HG03354 (cell line): Measurements from ENCODE around the gene CDHR1.

ENCODE experiments used
- ATAC-seq: cut with Tn5 transposase; IDR thresholded peaks from one replicate; pipeline ENCODE4 v1.9.1; 2021; ENCODE audit warnings: mild to moderate bottlenecking; ENCODE audit not compliant: unreplicated experiment, poor library complexity, severe bottlenecking

Gene CDHR1

GRCh38 chr10:84221916-84222315, 27.6 kb downstream of the CDHR1 start:
- no peak for ATAC-seq

GRCh38 chr10:84224411-84225028, 30.2 kb downstream of the CDHR1 start:
- no peak for ATAC-seq

DNA sequence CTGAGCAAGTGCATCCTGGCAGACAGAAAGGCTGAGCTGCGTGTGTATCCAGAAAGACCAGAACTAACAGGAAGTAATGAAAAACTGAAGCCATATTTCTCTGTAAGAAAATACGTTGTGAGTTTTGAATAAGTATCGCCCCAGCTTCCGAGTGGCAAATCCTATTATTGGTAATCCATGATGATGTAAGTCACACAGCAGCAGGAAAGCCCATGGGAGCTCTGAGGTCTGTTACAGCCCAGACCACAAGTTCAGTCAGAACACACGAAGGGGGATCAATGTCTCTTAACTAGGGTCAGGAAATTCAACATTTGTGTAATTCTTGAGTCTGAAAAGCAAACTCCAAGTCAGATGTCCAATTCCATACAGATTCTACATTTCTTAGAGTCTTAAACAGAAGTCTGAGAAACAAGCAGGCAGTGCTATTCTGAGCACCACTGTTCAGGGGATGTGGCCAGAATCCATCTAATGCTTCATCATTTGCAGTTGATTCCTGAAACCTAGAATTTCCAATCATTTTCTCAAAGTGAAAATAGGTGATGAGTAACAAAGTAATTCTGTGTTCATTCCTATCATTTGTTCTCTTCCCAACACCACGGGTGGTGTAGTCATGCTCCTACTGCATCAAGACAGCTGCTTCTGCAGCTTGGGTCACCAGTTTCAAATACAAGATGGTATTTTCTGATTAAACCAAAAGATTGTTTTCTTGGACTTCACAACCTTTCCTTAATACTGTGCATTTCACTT, 31.3 kb downstream of the CDHR1 start, which contains the start of gene LRIT2:
LRIT2 (minus strand) TSS at position 118 of the 747 bp plus-strand sequence; CDS start at position 94, 24 bp downstream.
- no peak for ATAC-seq

DNA sequence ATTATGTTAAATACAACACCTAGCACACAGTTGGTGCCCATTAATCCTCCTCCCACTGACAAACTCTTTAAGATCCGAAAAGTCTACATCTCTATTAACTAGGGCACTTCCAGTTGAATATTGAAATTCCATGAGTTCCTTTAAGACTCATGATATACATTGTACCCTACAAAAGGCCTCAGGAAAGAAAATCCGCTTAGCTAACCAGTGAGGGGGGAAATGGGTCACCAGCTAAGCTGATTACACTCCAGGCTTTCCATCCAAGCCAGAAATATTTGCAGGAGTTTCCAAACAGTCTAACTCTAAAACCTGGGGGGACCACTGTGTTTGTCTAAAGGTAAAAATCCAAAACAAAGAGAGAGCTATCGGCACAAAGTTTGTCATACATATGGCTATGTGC, 32.3 kb downstream of the CDHR1 start:
- ATAC-seq = no peak

DNA sequence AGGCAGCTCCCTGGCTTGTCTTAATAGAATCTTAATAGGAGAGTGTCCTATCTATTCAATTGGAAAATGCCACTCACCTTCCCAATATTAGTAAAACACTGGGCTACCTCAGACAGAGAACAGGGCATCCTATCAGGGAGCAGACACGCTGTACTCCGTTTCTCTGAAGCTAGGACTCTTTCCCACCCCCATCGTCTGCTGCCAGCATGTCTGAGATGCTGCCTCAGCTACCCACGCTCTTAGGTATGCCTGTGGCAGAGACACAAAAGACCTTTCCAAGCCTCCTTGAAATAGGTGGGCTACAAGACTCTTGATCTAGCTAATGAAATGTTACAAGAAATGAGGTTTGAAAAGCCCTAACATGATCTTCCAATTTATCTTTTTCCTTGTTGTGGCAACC, 33.5 kb downstream of the CDHR1 start:
- no peak for ATAC-seq

DNA sequence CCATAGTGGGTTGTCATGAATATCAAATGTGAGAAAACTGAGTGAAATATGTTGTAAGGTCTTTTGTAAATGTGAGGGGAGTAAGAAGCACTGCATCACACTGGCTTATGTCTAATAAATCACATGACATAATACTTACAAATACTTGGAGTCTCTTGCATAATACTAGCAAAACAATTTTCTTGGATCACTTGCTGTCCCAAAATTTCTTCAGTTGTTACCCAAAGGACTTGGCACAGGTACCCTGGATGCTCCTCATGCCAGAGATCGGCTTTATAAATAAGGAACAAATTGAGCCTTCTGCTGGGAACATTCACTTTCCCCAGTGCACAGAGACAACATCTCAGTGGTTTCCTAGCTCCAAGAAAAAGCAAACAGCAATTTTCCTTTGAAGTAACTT, 36.0 kb downstream of the CDHR1 start:
- no peak for ATAC-seq

- ATAC-seq = no peak
Observed at GRCh38 chr10:84232376-84232775, 38.0 kb downstream of the CDHR1 start.

DNA sequence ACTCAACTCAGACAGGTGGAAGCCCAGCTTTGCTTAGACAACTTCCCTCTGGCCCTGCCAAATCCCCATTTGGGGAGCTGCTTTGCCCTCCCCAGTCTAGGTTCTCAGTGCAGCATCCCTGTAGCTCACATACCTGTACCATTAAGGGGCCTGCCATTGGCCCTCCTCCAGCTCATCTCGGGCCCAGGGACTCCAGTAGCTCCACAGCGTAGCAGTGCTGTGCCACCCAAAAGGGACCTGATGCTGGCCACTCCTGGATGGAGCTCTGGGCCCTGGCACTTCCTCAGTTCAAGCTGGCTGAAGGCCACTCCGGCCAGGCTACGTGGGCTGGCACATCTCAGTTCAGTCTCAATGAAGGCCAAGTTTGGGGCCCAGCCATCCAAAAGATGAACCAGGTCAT, 39.6 kb downstream of the CDHR1 start:
- ATAC-seq = no peak

DNA sequence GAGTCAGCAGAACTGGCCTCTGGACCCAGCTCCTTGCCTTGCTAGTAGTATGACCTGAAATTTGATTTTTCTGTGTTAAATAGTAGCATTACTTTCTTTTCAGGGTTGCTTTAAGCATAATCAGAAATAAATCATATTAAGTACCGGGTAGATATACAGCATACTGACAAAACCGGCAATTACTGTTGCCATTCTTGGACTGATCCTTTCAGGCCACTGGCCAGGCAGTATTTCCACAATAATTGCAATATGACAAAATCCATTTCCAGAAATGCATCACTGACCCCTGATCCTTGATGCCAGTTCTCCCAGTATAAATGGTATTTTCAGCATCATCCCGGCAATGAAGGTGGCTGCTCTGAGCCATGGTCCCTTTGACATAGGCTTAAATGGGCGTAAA, 40.1 kb downstream of the CDHR1 start:
- no peak for ATAC-seq

DNA sequence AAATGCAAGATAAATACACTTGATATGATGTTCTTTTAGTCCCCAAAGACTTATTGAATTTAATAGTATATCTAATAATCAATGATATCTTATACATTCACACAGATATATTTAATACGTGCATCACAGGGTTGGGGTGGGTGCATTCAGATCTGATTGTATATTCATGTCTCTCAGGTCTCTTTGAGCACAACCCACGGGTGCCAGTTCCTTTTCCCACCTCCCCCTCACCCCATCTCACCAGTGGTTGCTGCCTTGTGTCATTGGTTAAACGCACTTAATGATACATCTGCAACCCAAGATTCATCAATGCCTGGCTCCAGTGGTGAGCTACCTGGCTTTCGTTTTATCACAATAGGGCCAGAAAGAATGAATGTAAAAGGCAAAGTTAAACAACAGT, 40.8 kb downstream of the CDHR1 start:
- ATAC-seq = no peak

GRCh38 chr10:84236807-84237198, 42.5 kb downstream of the CDHR1 start:
- no peak for ATAC-seq

DNA sequence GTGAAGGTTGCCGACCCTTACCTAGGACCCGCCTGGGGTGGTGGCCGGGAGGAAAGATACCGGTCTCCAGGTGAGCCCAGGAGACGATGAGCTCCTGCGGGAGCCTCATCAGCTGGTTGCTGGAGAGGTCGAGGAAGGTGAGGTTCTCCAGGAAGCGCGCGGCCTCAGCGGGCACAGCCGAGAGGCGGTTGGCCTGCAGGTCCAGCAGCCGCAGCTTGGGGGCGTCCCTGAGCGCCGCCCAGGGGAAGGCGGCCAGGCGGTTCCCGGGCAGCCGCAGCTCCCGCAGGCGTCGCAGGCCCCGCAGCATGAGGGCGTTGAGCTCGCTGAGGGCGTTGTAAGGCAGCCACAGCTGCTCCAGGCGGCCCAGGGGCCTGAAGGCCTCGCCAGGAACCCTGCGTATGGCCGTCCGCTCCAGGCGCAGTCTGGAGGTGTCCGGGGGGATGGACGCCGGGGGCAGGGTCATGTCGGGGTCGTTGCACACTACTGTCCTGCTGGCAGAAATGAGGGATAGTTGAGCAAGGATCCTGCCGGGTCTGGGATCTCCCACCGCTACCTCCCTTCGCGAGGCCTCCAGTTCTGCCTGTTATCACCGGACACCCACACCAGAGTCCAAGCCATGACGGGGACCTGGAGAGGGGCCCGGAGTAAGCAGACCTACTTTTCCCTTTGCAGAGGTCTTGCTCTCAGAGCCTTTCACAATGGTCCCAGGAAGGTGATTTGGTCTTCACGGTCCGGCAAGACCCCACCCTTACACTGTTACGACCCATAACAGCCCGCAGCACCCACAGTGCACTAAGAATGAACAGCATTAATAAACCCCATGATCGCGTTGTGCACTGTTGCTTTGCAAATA, 43.1 kb downstream of the CDHR1 start:
- ATAC-seq = no peak

DNA sequence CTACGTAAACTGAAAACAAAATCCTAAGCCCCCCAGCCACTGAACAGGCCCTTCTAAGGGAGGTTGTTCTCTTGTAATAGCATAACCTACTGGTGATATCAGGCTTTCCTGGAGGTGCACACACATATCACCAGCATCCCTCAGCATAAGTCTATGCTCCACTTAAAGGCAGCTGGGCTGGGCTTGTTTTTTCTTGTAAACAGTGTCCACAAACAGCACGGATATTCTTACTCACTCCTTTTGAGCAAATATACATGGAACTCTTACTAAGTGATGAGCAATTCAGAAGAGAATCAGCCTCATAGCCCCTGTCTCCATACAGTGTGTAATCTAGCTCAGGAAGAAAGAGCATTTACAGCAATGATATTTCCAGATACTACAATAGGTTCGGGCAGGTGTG, 44.6 kb downstream of the CDHR1 start:
- no peak for ATAC-seq

- no peak for ATAC-seq
Observed at GRCh38 chr10:84241185-84241790, 47.0 kb downstream of the CDHR1 start, which contains the start of gene LRIT1. TSS of gene LRIT1 (minus strand) at chr10:84241546. CDS start at chr10:84241439, 107 bp downstream.

DNA sequence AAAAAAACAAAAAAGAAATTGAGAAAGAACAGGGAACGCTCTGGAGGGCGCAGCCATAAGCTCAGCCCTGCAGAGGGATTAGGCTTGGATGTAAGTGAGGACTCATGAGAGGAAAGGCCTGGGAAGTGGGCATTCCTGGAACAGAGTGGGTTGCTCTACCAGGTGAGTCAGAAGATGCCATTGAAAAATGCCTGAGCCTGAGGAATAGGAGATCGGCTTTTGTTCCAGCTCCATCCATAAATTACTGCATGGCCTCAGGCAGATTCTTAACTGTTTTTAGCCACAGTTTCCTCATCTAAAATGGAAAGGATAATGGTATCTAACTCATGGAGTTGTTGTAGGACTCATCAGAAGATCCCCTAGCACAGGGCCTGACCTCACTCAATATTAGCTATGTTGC, 49.4 kb downstream of the CDHR1 start:
- no peak for ATAC-seq

- ATAC-seq = no peak
Observed at GRCh38 chr10:84244651-84245270, 50.4 kb downstream of the CDHR1 start, which contains the start of gene RGR. TSS of gene RGR (plus strand) at chr10:84245053. CDS start at chr10:84245091, 38 bp downstream.

GRCh38 chr10:84247496-84247895, 53.2 kb downstream of the CDHR1 start:
- no peak for ATAC-seq

GRCh38 chr10:84248794-84249193, 54.5 kb downstream of the CDHR1 start:
- ATAC-seq = no peak
